GM23338 (cell line): Measurements from ENCODE around the gene BABAM1. TPM values are rescaled to one million over a fixed set of nuclear protein-coding genes. Genes with fewer than 3 reads are reported as not detected.

Experiments
- ATAC-seq: fragments of 200-7000 bp; cut with Tn5 transposase; 3 replicates; pipeline ENCODE4 v1.9.1; 2020
- DNase-seq: peaks from one replicate; pipeline ENCODE4 v3.0.0-alpha.2; 2015; ENCODE audit warnings: low spot score
- H2AFZ ChIP-seq: fragments of 200-600 bp; sonication (generic); 2 replicates; pipeline ENCODE4 v1.8.0; 2016; ENCODE audit warnings: antibody characterized with exemption, mild to moderate bottlenecking, moderate library complexity
- H3F3A ChIP-seq: fragments of 200-600 bp; sonication (generic); replicated peaks from 2 replicates; pipeline ENCODE4 v1.8.0; 2017; ENCODE audit warnings: antibody characterized with exemption, mixed run types, low read depth
- H3K27ac ChIP-seq: fragments of 200-600 bp; sonication (generic); 2 replicates; pipeline ENCODE4 v1.6.1; 2016; ENCODE audit warnings: low read depth
- H3K27me3 ChIP-seq: fragments of 200-600 bp; sonication (generic); 2 replicates; pipeline ENCODE4 v1.8.0; 2016; ENCODE audit warnings: mild to moderate bottlenecking, mixed run types, moderate library complexity; ENCODE audit not compliant: insufficient read depth
- H3K36me3 ChIP-seq: fragments of 200-600 bp; sonication (generic); 2 replicates; pipeline ENCODE4 v1.8.0; 2016; ENCODE audit warnings: mild to moderate bottlenecking; ENCODE audit not compliant: insufficient read depth
- H3K4me1 ChIP-seq: fragments of 200-600 bp; sonication (generic); 2 replicates; pipeline ENCODE4 v1.8.0; 2016; ENCODE audit warnings: mild to moderate bottlenecking, moderate library complexity; ENCODE audit not compliant: insufficient read depth
- H3K4me2 ChIP-seq: fragments of 200-600 bp; sonication (generic); 2 replicates; pipeline ENCODE4 v1.7.1; 2017; ENCODE audit warnings: mixed run types
- H3K4me3 ChIP-seq: fragments of 200-600 bp; sonication (generic); 2 replicates; pipeline ENCODE4 v1.6.1; 2016; ENCODE audit warnings: mixed run types
- H3K79me2 ChIP-seq: fragments of 200-600 bp; sonication (generic); replicated peaks from 2 replicates; pipeline ENCODE4 v1.8.0; 2017; ENCODE audit warnings: mild to moderate bottlenecking; ENCODE audit not compliant: insufficient read depth
- H3K9me2 ChIP-seq: fragments of 200-600 bp; sonication (generic); 2 replicates; pipeline ENCODE4 v1.8.0; 2017; ENCODE audit not compliant: insufficient read depth
- H4K20me1 ChIP-seq: fragments of 200-600 bp; sonication (generic); replicated peaks from 2 replicates; pipeline ENCODE4 v1.8.0; 2017; ENCODE audit warnings: mild to moderate bottlenecking; ENCODE audit not compliant: insufficient read depth
- H3K27ac Mint-ChIP-seq: 2 replicates; pipeline ENCODE4 v1.8.0; 2020; ENCODE audit warnings: inconsistent platforms, mild to moderate bottlenecking, moderate library complexity, mixed read lengths
- H3K27me3 Mint-ChIP-seq: 3 replicates; pipeline ENCODE4 v1.8.0; 2022; ENCODE audit warnings: low read depth, mild to moderate bottlenecking, moderate library complexity, mixed read lengths, inconsistent platforms; ENCODE audit not compliant: insufficient read depth, poor library complexity
- H3K36me3 Mint-ChIP-seq: 3 replicates; pipeline ENCODE4 v1.8.0; 2021; ENCODE audit warnings: low read depth, mild to moderate bottlenecking, inconsistent platforms, moderate library complexity, mixed read lengths
- H3K4me1 Mint-ChIP-seq: 3 replicates; pipeline ENCODE4 v1.8.0; 2020; ENCODE audit warnings: mild to moderate bottlenecking, inconsistent platforms, mixed read lengths
- H3K4me3 Mint-ChIP-seq: 3 replicates; pipeline ENCODE4 v1.8.0; 2021; ENCODE audit warnings: moderate library complexity, mild to moderate bottlenecking, inconsistent platforms, mixed read lengths
- H3K9me3 Mint-ChIP-seq: 3 replicates; pipeline ENCODE4 v1.8.0; 2020; ENCODE audit warnings: moderate library complexity, mild to moderate bottlenecking, inconsistent platforms, mixed read lengths
- CREB1 ChIP-seq: fragments of 250-450 bp; sonication (Bioruptor Pico); IDR thresholded peaks from 2 replicates; pipeline ENCODE4 v1.5.0; 2020; ENCODE audit warnings: low read depth, mild to moderate bottlenecking, moderate library complexity
- CTCF ChIP-seq, 2 experiments: fragments of 200-600 bp in 1 of 2; sonication (generic) in 1 of 2; conservative IDR thresholded peaks; 2 replicates each; pipeline versions ENCODE4 v1.5.1 to v1.6.1; 2016 to 2017; ENCODE audit warnings: antibody characterized with exemption in 2 of 2, low read depth in 2 of 2, mild to moderate bottlenecking in 2 of 2, moderate library complexity in 1 of 2
- EZH2 ChIP-seq: fragments of 200-600 bp; sonication (generic); IDR thresholded peaks from one replicate; pipeline ENCODE4 v1.8.0; 2017; ENCODE audit warnings: antibody characterized with exemption, mild to moderate bottlenecking, low read depth; ENCODE audit not compliant: unreplicated experiment
- EZH2phosphoT487 ChIP-seq: fragments of 200-600 bp; sonication (generic); IDR thresholded peaks from one replicate; pipeline ENCODE4 v1.8.1; 2018; ENCODE audit warnings: antibody characterized with exemption; ENCODE audit not compliant: unreplicated experiment
- NANOG ChIP-seq: IDR thresholded peaks from 2 replicates; pipeline ENCODE4 v1.6.1; 2016; ENCODE audit warnings: antibody characterized with exemption, borderline replicate concordance
- POLR2AphosphoS5 ChIP-seq: IDR thresholded peaks from 2 replicates; pipeline ENCODE4 v1.6.1; 2016; ENCODE audit warnings: antibody characterized with exemption, low read depth
- STAT1 ChIP-seq: IDR thresholded peaks from one replicate; pipeline ENCODE4 v1.6.1; 2016; ENCODE audit warnings: antibody characterized with exemption; ENCODE audit not compliant: unreplicated experiment
- ZNF331 ChIP-seq: fragments of 250-450 bp; sonication (Bioruptor Pico); IDR thresholded peaks from 2 replicates; pipeline ENCODE4 v1.5.0; 2020; ENCODE audit warnings: low read depth, mild to moderate bottlenecking, moderate library complexity
- polyA plus RNA-seq: library from polyadenylated mRNA; unstranded; fragments of >200 nt; fragmentation: Nextera tagmentation; extraction: Ambion mirVana; gene quantifications from 2 replicates; pipeline ENCODE4 v1.2.1, GENCODE V29; 2016
- total RNA-seq: library from RNA; depleted of rRNA; stranded (reverse); fragments of >200 nt; shearing (Covaris generic); gene quantifications from 2 replicates; pipeline ENCODE4 v1.2.3, GENCODE V29; 2014
- TF ChIP-seq, protein P1 (sequence below): IDR thresholded peaks from one replicate; pipeline ENCODE4 v1.6.1; 2018; ENCODE audit warnings: antibody characterized with exemption; ENCODE audit not compliant: unreplicated experiment
- TF ChIP-seq, protein P2 (sequence below): IDR thresholded peaks from 2 replicates; pipeline ENCODE4 v1.6.1; 2016; ENCODE audit warnings: antibody characterized with exemption
- TF ChIP-seq, protein P3 (sequence below): fragments of 250-450 bp; sonication (Bioruptor Pico); IDR thresholded peaks from 2 replicates; pipeline ENCODE4 v1.5.0; 2020; ENCODE audit warnings: mild to moderate bottlenecking, moderate library complexity

The BABAM1 gene
- total and polyA plus RNA-seq, 2 experiments from 2014 or later: 78.1 to 95.0 TPM

DNA sequence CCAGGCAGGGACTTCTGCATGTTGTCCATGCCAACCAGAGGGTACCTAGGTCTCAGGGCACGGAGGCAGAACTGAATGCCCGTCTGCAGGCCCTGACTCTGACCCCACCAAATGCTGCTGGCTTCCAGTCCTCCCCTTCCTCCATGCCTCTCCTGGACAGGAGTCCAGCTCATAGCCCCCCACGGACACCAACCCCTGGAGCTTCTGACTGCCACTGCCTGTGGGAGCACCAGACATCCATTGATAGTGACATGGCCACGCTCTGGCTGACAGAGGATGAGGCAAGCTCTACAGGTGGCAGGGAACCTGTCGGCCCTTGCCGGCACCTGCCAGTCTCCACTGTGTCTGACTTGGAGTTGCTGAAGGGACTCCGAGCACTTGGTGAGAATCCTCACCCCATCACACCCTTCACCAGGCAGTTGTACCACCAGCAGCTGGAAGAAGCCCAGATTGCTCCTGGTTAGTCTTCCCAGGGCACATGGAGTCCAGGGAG is 16.3 kb downstream of the BABAM1 start (continued):
- TF ChIP-seq, protein P1, sequence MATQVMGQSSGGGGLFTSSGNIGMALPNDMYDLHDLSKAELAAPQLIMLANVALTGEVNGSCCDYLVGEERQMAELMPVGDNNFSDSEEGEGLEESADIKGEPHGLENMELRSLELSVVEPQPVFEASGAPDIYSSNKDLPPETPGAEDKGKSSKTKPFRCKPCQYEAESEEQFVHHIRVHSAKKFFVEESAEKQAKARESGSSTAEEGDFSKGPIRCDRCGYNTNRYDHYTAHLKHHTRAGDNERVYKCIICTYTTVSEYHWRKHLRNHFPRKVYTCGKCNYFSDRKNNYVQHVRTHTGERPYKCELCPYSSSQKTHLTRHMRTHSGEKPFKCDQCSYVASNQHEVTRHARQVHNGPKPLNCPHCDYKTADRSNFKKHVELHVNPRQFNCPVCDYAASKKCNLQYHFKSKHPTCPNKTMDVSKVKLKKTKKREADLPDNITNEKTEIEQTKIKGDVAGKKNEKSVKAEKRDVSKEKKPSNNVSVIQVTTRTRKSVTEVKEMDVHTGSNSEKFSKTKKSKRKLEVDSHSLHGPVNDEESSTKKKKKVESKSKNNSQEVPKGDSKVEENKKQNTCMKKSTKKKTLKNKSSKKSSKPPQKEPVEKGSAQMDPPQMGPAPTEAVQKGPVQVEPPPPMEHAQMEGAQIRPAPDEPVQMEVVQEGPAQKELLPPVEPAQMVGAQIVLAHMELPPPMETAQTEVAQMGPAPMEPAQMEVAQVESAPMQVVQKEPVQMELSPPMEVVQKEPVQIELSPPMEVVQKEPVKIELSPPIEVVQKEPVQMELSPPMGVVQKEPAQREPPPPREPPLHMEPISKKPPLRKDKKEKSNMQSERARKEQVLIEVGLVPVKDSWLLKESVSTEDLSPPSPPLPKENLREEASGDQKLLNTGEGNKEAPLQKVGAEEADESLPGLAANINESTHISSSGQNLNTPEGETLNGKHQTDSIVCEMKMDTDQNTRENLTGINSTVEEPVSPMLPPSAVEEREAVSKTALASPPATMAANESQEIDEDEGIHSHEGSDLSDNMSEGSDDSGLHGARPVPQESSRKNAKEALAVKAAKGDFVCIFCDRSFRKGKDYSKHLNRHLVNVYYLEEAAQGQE: no peak
- TF ChIP-seq CREB1 (CRISPR knock-in tag) (no peak), EZH2phosphoT487 (no peak)

GRCh38 chr19:17285415-17286135 is 18.3 kb downstream of the BABAM1 start:
- peaks cover 9% of the 10 kb centered on the region for H3K27me3 Mint-ChIP-seq
- H3K27ac ChIP-seq: no peak overlapping the region
- TF ChIP-seq CTCF (conservative IDR thresholded peaks at IDR 0.05; ENCODE audit: low read depth in 2 of 2) (no peak), EZH2 (no peak), CREB1 (CRISPR knock-in tag) (no peak), ZNF331 (CRISPR knock-in tag) (no peak), STAT1 (no peak), NANOG (no peak), POLR2AphosphoS5 (no peak)
- TF ChIP-seq, protein P2, sequence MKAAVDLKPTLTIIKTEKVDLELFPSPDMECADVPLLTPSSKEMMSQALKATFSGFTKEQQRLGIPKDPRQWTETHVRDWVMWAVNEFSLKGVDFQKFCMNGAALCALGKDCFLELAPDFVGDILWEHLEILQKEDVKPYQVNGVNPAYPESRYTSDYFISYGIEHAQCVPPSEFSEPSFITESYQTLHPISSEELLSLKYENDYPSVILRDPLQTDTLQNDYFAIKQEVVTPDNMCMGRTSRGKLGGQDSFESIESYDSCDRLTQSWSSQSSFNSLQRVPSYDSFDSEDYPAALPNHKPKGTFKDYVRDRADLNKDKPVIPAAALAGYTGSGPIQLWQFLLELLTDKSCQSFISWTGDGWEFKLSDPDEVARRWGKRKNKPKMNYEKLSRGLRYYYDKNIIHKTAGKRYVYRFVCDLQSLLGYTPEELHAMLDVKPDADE: no peak
- TF ChIP-seq, protein P3, sequence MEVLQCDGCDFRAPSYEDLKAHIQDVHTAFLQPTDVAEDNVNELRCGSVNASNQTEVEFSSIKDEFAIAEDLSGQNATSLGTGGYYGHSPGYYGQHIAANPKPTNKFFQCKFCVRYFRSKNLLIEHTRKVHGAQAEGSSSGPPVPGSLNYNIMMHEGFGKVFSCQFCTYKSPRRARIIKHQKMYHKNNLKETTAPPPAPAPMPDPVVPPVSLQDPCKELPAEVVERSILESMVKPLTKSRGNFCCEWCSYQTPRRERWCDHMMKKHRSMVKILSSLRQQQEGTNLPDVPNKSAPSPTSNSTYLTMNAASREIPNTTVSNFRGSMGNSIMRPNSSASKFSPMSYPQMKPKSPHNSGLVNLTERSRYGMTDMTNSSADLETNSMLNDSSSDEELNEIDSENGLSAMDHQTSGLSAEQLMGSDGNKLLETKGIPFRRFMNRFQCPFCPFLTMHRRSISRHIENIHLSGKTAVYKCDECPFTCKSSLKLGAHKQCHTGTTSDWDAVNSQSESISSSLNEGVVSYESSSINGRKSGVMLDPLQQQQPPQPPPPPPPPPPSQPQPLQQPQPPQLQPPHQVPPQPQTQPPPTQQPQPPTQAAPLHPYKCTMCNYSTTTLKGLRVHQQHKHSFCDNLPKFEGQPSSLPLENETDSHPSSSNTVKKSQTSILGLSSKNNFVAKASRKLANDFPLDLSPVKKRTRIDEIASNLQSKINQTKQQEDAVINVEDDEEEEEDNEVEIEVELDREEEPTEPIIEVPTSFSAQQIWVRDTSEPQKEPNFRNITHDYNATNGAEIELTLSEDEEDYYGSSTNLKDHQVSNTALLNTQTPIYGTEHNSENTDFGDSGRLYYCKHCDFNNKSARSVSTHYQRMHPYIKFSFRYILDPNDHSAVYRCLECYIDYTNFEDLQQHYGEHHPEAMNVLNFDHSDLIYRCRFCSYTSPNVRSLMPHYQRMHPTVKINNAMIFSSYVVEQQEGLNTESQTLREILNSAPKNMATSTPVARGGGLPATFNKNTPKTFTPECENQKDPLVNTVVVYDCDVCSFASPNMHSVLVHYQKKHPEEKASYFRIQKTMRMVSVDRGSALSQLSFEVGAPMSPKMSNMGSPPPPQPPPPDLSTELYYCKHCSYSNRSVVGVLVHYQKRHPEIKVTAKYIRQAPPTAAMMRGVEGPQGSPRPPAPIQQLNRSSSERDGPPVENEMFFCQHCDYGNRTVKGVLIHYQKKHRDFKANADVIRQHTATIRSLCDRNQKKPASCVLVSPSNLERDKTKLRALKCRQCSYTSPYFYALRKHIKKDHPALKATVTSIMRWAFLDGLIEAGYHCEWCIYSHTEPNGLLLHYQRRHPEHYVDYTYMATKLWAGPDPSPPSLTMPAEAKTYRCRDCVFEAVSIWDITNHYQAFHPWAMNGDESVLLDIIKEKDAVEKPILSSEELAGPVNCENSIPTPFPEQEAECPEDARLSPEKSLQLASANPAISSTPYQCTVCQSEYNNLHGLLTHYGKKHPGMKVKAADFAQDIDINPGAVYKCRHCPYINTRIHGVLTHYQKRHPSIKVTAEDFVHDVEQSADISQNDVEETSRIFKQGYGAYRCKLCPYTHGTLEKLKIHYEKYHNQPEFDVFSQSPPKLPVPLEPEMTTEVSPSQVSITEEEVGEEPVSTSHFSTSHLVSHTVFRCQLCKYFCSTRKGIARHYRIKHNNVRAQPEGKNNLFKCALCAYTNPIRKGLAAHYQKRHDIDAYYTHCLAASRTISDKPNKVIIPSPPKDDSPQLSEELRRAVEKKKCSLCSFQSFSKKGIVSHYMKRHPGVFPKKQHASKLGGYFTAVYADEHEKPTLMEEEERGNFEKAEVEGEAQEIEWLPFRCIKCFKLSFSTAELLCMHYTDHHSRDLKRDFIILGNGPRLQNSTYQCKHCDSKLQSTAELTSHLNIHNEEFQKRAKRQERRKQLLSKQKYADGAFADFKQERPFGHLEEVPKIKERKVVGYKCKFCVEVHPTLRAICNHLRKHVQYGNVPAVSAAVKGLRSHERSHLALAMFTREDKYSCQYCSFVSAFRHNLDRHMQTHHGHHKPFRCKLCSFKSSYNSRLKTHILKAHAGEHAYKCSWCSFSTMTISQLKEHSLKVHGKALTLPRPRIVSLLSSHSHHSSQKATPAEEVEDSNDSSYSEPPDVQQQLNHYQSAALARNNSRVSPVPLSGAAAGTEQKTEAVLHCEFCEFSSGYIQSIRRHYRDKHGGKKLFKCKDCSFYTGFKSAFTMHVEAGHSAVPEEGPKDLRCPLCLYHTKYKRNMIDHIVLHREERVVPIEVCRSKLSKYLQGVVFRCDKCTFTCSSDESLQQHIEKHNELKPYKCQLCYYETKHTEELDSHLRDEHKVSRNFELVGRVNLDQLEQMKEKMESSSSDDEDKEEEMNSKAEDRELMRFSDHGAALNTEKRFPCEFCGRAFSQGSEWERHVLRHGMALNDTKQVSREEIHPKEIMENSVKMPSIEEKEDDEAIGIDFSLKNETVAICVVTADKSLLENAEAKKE (CRISPR knock-in tag): no peak

More at GRCh38 chr19:17285415-17286135, 18.3 kb downstream of the BABAM1 start:
- no peaks in the 10 kb centered on the region for H3K9me3 Mint-ChIP-seq
- H3K4me1 Mint-ChIP-seq: peaks cover 2% of the 10 kb centered on the region
- Histone ChIP-seq H3K4me1 (no peaks in the 10 kb centered on the region), H3K4me3 (no peak overlapping the region), H3K9me2 (no peaks in the 10 kb centered on the region), H3K4me2 (no peak overlapping the region), H4K20me1 (peaks cover 4% of the 10 kb centered on the region; the same call in 1 of the 2 replicates), H2AFZ (no peak overlapping the region), H3K36me3 (no peaks in the 10 kb centered on the region), H3K79me2 (no peaks in the 10 kb centered on the region), H3F3A (peaks cover 24% of the 10 kb centered on the region), H3K27me3 (peaks cover 6% of the 10 kb centered on the region; the same call in 1 of the 2 replicates)
- DNase-seq (no peak), ATAC-seq (no peak)
- peaks cover 25% of the 10 kb centered on the region for H3K36me3 Mint-ChIP-seq
- H3K4me3 Mint-ChIP-seq: no peak overlapping the region
- H3K27ac Mint-ChIP-seq: no peak overlapping the region
